ENCODE results near the gene ARAP1.
"Not testable (repeated sequence)": the region's sequence is repeated elsewhere in the genome, so short reads cannot be mapped to it uniquely, and the experiment has no call there.

Gene ARAP1

GRCh38 chr11:72752088-72752914 is at the start of gene ARAP1:
Gene ARAP1 (minus strand): TSS chr11:72752408. CDS start chr11:72727128, 25,280 bp downstream.
- TF ChIP-seq CTCF (IDR thresholded peaks at IDR 0.05; ENCODE audit: low read depth, low read length) = no peak
- peak within 1 kb of the TSS; percentile 70 for H3K4me3 ChIP-seq (ENCODE audit: low read depth, low read length)

- no peak for TF ChIP-seq CTCF (IDR thresholded peaks at IDR 0.05; ENCODE audit: low read depth, low read length)
- no peak overlapping the region for H3K4me3 ChIP-seq (ENCODE audit: low read depth, low read length)
Measured at GRCh38 chr11:72799441-72799840, 47.2 kb upstream of the ARAP1 start.

GRCh38 chr11:72798361-72798760 is 46.2 kb upstream of the ARAP1 start:
- no peak for TF ChIP-seq CTCF (IDR thresholded peaks at IDR 0.05; ENCODE audit: low read depth, low read length)
- H3K4me3 ChIP-seq (ENCODE audit: low read depth, low read length) = no peak overlapping the region

GRCh38 chr11:72793425-72794367 is 41.5 kb upstream of the ARAP1 start, which contains the start of gene STARD10:
Gene STARD10 (minus strand): TSS chr11:72794047. CDS start chr11:72781181, 12,866 bp downstream.
- TF ChIP-seq CTCF (IDR thresholded peaks at IDR 0.05; ENCODE audit: low read depth, low read length) = peak; percentile 97
- peak within 1 kb of the TSS; percentile 73 for H3K4me3 ChIP-seq (ENCODE audit: low read depth, low read length)

- peak overlapping the region; percentile 25 for H3K4me3 ChIP-seq (ENCODE audit: low read depth, low read length)
- TF ChIP-seq CTCF (IDR thresholded peaks at IDR 0.05; ENCODE audit: low read depth, low read length) = no peak
Measured at GRCh38 chr11:72793076-72793424, 40.8 kb upstream of the ARAP1 start.

GRCh38 chr11:72792437-72793021 is 40.3 kb upstream of the ARAP1 start:
- no peak overlapping the region for H3K4me3 ChIP-seq (ENCODE audit: low read depth, low read length)
- no peak for TF ChIP-seq CTCF (IDR thresholded peaks at IDR 0.05; ENCODE audit: low read depth, low read length)

DNA sequence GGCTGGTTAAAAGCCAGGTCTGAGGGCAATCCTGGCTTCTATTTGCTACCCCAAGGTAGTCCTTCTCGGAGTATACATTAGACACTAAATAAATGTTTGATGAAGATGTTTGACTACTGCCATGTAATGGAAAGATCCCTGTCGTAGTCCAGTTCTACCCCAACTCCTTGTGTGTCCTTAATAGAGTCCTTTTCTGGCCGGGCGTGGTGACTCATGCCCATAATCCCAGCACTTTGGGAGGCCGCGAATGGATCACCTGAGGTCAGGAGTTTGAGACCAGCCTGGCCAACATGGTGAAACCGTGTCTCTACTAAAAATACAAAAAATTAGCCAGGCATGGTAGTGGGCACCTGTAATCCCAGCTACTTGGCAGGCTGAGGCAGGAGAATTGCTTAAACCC is 39.0 kb upstream of the ARAP1 start:
- H3K4me3 ChIP-seq (ENCODE audit: low read depth, low read length) = not testable (repeated sequence)
